ENCODE data around the gene AQP1. TPM values are rescaled to one million over a fixed set of nuclear protein-coding genes. Genes with fewer than 3 reads are reported as not detected.

The AQP1 gene
- total RNA-seq, 1 experiment from 2014 or later, result 0.15 TPM

DNA sequence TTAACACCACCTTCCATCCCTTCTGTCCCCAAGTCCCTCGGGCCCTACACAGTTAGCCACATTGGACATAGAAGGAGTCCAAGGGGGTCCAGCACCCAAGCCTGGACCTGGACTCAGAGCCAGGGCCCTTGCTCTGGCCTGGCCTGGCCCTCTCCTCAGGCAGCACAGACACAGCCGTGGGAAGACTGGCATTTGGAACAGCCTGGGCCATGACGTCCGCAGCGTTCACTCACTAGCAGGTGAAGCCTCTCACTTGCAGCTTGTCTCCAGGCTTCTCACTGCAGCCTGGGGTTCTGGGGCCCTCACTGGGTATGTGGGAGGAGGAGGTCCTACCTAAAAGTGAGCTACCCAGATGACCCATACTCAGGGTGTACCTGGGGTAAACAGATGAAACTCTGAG, 33.7 kb upstream of the AQP1 start:
- Mint-ChIP-seq H3K4me3 (no peak overlapping the region), H3K9me3 (peaks cover 0 to 3% of the 10 kb centered on the region in 2 experiments; a peak in 1 of 5 replicates), H3K36me3 (ENCODE audit: insufficient read depth in 1 of 3, low read depth in 3 of 3) (peaks cover 0 to 11% (median 0%) of the 10 kb centered on the region in 3 experiments; a peak in 2 of 7 replicates), H3K27ac (no peak overlapping the region), H3K27me3 (ENCODE audit: low read depth) (peaks cover 18% of the 10 kb centered on the region), H3K4me1 (peaks cover 45 to 55% of the 10 kb centered on the region in 2 experiments)
- Histone ChIP-seq H3K4me1 (ENCODE audit: insufficient read depth, low read length) (peaks cover 17% of the 10 kb centered on the region; the same call in 1 of the 2 replicates), H3K14ac (ENCODE audit: insufficient read depth, low read length) (no peak overlapping the region; the same call in 1 of the 2 replicates), H3K23me2 (ENCODE audit: insufficient read length, low read depth, low read length, poor library complexity, severe bottlenecking) (no peaks in the 10 kb centered on the region), H3K79me2 (ENCODE audit: insufficient read depth, low read length) (no peaks in the 10 kb centered on the region), H2BK15ac (ENCODE audit: low read depth, low read length) (no peak overlapping the region), H3K9me3 (ENCODE audit: control insufficient read depth, low read depth, low read length) (no peaks in the 10 kb centered on the region), H3K4me2 (ENCODE audit: insufficient read depth, insufficient read length, low read length) (no peak overlapping the region), H3K23ac (ENCODE audit: insufficient read length, low read depth, low read length) (no peak overlapping the region), H4K8ac (replicated peaks; ENCODE audit: insufficient read length, low read depth, low read length) (no peak overlapping the region), H4K91ac (ENCODE audit: insufficient read length, low read depth, low read length) (no peak overlapping the region), H3K27me3 (ENCODE audit: insufficient read depth, low read length) (no peaks in the 10 kb centered on the region), H3K79me1 (ENCODE audit: insufficient read depth, low read depth, low read length, poor library complexity, severe bottlenecking) (no peaks in the 10 kb centered on the region), H3T11ph (ENCODE audit: low read length) (no peak overlapping the region), H2BK120ac (ENCODE audit: low read depth, low read length, poor library complexity, severe bottlenecking) (no peak overlapping the region), H2BK5ac (ENCODE audit: insufficient read length, low read length) (no peak overlapping the region), H2AK5ac (ENCODE audit: insufficient read length, low read length) (no peak overlapping the region), H2AFZ (ENCODE audit: low read length) (no peak overlapping the region), H3K9ac (ENCODE audit: extremely low read depth, insufficient read length, low read length) (no peak overlapping the region), H2BK20ac (ENCODE audit: low read depth, low read length, poor library complexity, severe bottlenecking) (no peak overlapping the region), H4K20me1 (ENCODE audit: control insufficient read depth, insufficient read depth, insufficient read length) (no peaks in the 10 kb centered on the region), H2BK12ac (ENCODE audit: insufficient read length, low read depth, low read length) (no peak overlapping the region), H3K27ac (ENCODE audit: insufficient read length, low read depth, low read length) (no peak overlapping the region), H3K18ac (ENCODE audit: insufficient read length, low read depth, low read length) (no peak overlapping the region), H3K56ac (ENCODE audit: insufficient read length, low read depth, low read length) (no peak overlapping the region), H3K4ac (ENCODE audit: low read depth, low read length) (no peak overlapping the region), H4K5ac (ENCODE audit: insufficient read length, low read depth, low read length) (no peak overlapping the region)
- no peak for DNase-seq
- no CpG with 5 or more reads among the region's 5 CpGs for WGBS (ENCODE audit: extremely low coverage, insufficient read length, low lambda C conversion rate)
- TF ChIP-seq, protein P1, sequence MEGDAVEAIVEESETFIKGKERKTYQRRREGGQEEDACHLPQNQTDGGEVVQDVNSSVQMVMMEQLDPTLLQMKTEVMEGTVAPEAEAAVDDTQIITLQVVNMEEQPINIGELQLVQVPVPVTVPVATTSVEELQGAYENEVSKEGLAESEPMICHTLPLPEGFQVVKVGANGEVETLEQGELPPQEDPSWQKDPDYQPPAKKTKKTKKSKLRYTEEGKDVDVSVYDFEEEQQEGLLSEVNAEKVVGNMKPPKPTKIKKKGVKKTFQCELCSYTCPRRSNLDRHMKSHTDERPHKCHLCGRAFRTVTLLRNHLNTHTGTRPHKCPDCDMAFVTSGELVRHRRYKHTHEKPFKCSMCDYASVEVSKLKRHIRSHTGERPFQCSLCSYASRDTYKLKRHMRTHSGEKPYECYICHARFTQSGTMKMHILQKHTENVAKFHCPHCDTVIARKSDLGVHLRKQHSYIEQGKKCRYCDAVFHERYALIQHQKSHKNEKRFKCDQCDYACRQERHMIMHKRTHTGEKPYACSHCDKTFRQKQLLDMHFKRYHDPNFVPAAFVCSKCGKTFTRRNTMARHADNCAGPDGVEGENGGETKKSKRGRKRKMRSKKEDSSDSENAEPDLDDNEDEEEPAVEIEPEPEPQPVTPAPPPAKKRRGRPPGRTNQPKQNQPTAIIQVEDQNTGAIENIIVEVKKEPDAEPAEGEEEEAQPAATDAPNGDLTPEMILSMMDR (conservative IDR thresholded peaks at IDR 0.05), result no peak

Data from H9 (cell line).